Esophagus squamous epithelium (tissue), 5 donors: ENCODE measurements around the gene MRAS. TPM values are rescaled to one million over a fixed set of nuclear protein-coding genes. Genes with fewer than 3 reads are reported as not detected.

Experiments
- DNase-seq: peaks from one replicate; lab custom pipeline; 2025; lab: John Stamatoyannopoulos, UW
- H3K27ac ChIP-seq, 4 donors: fragments of 200-600 bp; sonication (generic); one replicate each; pipeline ENCODE4 v1.5.1; 2016 to 2019; ENCODE audit warnings: mild to moderate bottlenecking in 1 of 4
- H3K27me3 ChIP-seq, 4 donors: fragments of 200-600 bp; sonication (generic); 1 replicate in 3 of 4; 2 replicates in 1 of 4; pipeline versions ENCODE4 v1.5.1 to v1.6.0; 2017 to 2021; ENCODE audit warnings: antibody characterized with exemption in 1 of 4
- H3K36me3 ChIP-seq, 3 donors: fragments of 200-600 bp; sonication (generic); one replicate each; pipeline ENCODE4 v1.5.1; 2016 to 2019
- H3K4me1 ChIP-seq, 3 donors: fragments of 200-600 bp; sonication (generic); one replicate each; pipeline ENCODE4 v1.5.1; 2017 to 2019
- H3K4me3 ChIP-seq, 4 donors: fragments of 200-600 bp; sonication (generic); 1 replicate in 3 of 4; 2 replicates in 1 of 4; pipeline ENCODE4 v1.5.1; 2016 to 2019; ENCODE audit warnings: mild to moderate bottlenecking in 2 of 4, moderate library complexity in 1 of 4
- H3K9me3 ChIP-seq, 3 donors: fragments of 200-600 bp; sonication (generic); one replicate each; pipeline ENCODE4 v1.5.1; 2016 to 2019
- CTCF ChIP-seq, 6 experiments: fragments of 450-650 bp in 4 of 6; fragments of 200-600 bp in 2 of 6; sonication (generic) in 2 of 6; IDR thresholded peaks; one replicate each; pipeline ENCODE4 v1.5.1; 2016 to 2019; ENCODE audit warnings: antibody characterized with exemption in 6 of 6, mild to moderate bottlenecking in 4 of 6, moderate library complexity in 4 of 6
- POLR2A ChIP-seq, 4 donors: fragments of 450-650 bp; IDR thresholded peaks; one replicate each; pipeline ENCODE4 v1.6.1; 2017; ENCODE audit warnings: antibody characterized with exemption in 4 of 4, mild to moderate bottlenecking in 4 of 4, moderate library complexity in 3 of 4
- WGBS, 2 donors: methylation state at CpG; one replicate each; pipeline ENCODE4 v1.1.5; 2018; 5-methylcytosine and 5-hydroxymethylcytosine counted together
- intact Hi-C: fragments of 100-400 bp; cut with DNase I; formaldehyde crosslinking; loops from one replicate; pipeline ENCODE4 v1.15.0; 2022
- total RNA-seq, 4 donors: library from RNA; depleted of rRNA; stranded (reverse); fragments of >200 nt; gene quantifications; one replicate each; pipeline ENCODE4 v1.1.0, GENCODE V29; 2016
- donor health status: DM: yes; HTN: yes; CAD: no.

The MRAS gene
- total RNA-seq, 4 donors from 2014 or later: 0.72 to 5.9 (median 2.4) TPM

GRCh38 chr3:138443091-138443490, 94.7 kb downstream of the MRAS start:
- TF ChIP-seq POLR2A (IDR thresholded peaks at IDR 0.05) (no peak), CTCF (IDR thresholded peaks at IDR 0.05) (no peak)
- Histone ChIP-seq H3K36me3 (no peaks in the 10 kb centered on the region), H3K4me1 (no peaks in the 10 kb centered on the region), H3K4me3 (no peak overlapping the region), H3K27ac (no peak overlapping the region), H3K9me3 (no peaks in the 10 kb centered on the region), H3K27me3 (peaks cover 0 to 19% (median 0%) of the 10 kb centered on the region in 4 donors)
- no peak for DNase-seq
- intact Hi-C loops: no loop called here
- WGBS, 2 donors: 87 to 100% methylated on average over 1 to 2 of the region's 2 CpGs

GRCh38 chr3:138443521-138444503, 95.4 kb downstream of the MRAS start:
- Histone ChIP-seq H3K9me3 (no peaks in the 10 kb centered on the region), H3K27me3 (peaks cover 0 to 15% (median 0%) of the 10 kb centered on the region in 4 donors), H3K4me1 (no peaks in the 10 kb centered on the region), H3K4me3 (no peak overlapping the region), H3K27ac (no peak overlapping the region), H3K36me3 (no peaks in the 10 kb centered on the region)
- no peak for DNase-seq
- TF ChIP-seq CTCF (IDR thresholded peaks at IDR 0.05) (no peak), POLR2A (IDR thresholded peaks at IDR 0.05) (no peak)
- WGBS, 2 donors: 89 to 92% methylated on average over 8 to 12 of the region's 14 CpGs
- intact Hi-C loops: no loop called here

- H3K4me3 ChIP-seq: no peak overlapping the region
- intact Hi-C loops: no loop called here
- 87 to 95% methylated on average over 6 of the region's 7 CpGs for WGBS, 2 donors
- no peak for TF ChIP-seq POLR2A (IDR thresholded peaks at IDR 0.05)
- TF ChIP-seq CTCF (IDR thresholded peaks at IDR 0.05): no peak
- no peak overlapping the region for H3K27ac ChIP-seq
- H3K36me3 ChIP-seq: no peaks in the 10 kb centered on the region
- H3K27me3 ChIP-seq: peaks cover 0 to 3% (median 0%) of the 10 kb centered on the region in 4 donors
- DNase-seq: no peak
- H3K9me3 ChIP-seq: no peaks in the 10 kb centered on the region
- H3K4me1 ChIP-seq: no peaks in the 10 kb centered on the region
Observed at GRCh38 chr3:138445236-138445635, 96.9 kb downstream of the MRAS start.

- H3K27ac ChIP-seq: no peak overlapping the region
- 94 to 96% methylated on average over 2 to 4 of the region's 4 CpGs for WGBS, 2 donors
Observed at GRCh38 chr3:138445654-138446053, 97.3 kb downstream of the MRAS start.

More at GRCh38 chr3:138445654-138446053, 97.3 kb downstream of the MRAS start:
- intact Hi-C loops: no loop called here
- H3K27me3 ChIP-seq: no peaks in the 10 kb centered on the region
- H3K9me3 ChIP-seq: no peaks in the 10 kb centered on the region
- no peaks in the 10 kb centered on the region for H3K4me1 ChIP-seq
- TF ChIP-seq POLR2A (IDR thresholded peaks at IDR 0.05): no peak
- TF ChIP-seq CTCF (IDR thresholded peaks at IDR 0.05): no peak
- H3K36me3 ChIP-seq: no peaks in the 10 kb centered on the region
- H3K4me3 ChIP-seq: no peak overlapping the region
- DNase-seq: no peak
